ENCODE measurements around the gene ACOX3.
A peak's percentile ranks its signal among the peaks of the same experiment; 100 is the strongest.

Gene ACOX3

GRCh38 chr4:8338351-8338961 lies 102.1 kb downstream of the ACOX3 start:
- Mint-ChIP-seq H3K9me3 (peaks cover 23% of the 10 kb centered on the region), H3K4me3 (no peak overlapping the region), H3K27me3 (ENCODE audit: low read depth) (no peaks in the 10 kb centered on the region), H3K4me1 (peaks cover 39% of the 10 kb centered on the region), H3K27ac (no peak overlapping the region), H3K36me3 (ENCODE audit: low read depth) (no peaks in the 10 kb centered on the region)
- TF ChIP-seq, protein P1, sequence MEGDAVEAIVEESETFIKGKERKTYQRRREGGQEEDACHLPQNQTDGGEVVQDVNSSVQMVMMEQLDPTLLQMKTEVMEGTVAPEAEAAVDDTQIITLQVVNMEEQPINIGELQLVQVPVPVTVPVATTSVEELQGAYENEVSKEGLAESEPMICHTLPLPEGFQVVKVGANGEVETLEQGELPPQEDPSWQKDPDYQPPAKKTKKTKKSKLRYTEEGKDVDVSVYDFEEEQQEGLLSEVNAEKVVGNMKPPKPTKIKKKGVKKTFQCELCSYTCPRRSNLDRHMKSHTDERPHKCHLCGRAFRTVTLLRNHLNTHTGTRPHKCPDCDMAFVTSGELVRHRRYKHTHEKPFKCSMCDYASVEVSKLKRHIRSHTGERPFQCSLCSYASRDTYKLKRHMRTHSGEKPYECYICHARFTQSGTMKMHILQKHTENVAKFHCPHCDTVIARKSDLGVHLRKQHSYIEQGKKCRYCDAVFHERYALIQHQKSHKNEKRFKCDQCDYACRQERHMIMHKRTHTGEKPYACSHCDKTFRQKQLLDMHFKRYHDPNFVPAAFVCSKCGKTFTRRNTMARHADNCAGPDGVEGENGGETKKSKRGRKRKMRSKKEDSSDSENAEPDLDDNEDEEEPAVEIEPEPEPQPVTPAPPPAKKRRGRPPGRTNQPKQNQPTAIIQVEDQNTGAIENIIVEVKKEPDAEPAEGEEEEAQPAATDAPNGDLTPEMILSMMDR (IDR thresholded peaks at IDR 0.05; ENCODE audit: unreplicated experiment in 3 of 3) = no peak

DNA sequence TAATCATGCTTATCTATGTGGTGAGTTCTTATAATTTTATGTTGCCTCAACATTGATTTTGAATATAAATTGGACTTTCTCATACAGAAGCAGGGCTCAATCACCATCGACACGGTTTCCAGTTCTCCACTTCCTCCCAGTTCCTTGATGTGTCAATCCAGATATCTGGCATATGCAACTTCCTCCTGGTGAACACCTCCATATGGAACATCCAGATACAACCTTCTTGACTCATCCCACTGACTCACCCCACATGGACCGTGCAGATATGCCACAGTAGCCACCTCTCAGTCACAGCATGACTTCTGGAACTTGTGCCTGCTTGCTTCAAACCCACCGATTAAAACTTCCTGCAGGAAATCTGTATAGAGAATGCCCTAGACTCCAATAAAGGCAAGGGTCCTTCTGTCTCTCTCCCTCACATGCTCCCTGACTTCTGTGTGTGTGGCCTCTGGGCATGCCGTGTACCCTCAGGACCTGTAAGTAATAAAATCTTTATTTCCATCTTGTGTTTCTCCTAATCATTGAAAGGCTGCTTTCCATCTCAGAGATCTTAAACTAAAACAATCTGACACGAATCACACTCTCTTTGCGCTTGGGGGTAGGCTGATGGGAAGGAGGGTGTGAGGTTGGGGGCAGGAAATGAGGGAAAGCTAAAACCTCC lies 104.0 kb downstream of the ACOX3 start:
- Mint-ChIP-seq H3K9me3 (peaks cover 23% of the 10 kb centered on the region), H3K36me3 (ENCODE audit: low read depth) (no peaks in the 10 kb centered on the region), H3K4me3 (no peak overlapping the region), H3K4me1 (peaks cover 29% of the 10 kb centered on the region), H3K27me3 (ENCODE audit: low read depth) (peaks cover 4% of the 10 kb centered on the region), H3K27ac (no peak overlapping the region)
- TF ChIP-seq, protein P1 (IDR thresholded peaks at IDR 0.05; ENCODE audit: unreplicated experiment in 3 of 3) = no peak

- no peak overlapping the region for H3K27ac Mint-ChIP-seq
- TF ChIP-seq, protein P1 (IDR thresholded peaks at IDR 0.05; ENCODE audit: unreplicated experiment in 3 of 3) = no peak
- no peaks in the 10 kb centered on the region for H3K36me3 Mint-ChIP-seq (ENCODE audit: low read depth)
- peaks cover 27% of the 10 kb centered on the region for H3K4me1 Mint-ChIP-seq
- H3K4me3 Mint-ChIP-seq = no peak overlapping the region
- peaks cover 5% of the 10 kb centered on the region for H3K27me3 Mint-ChIP-seq (ENCODE audit: low read depth)
- peaks cover 23% of the 10 kb centered on the region for H3K9me3 Mint-ChIP-seq
These were observed 104.7 kb downstream of the ACOX3 start for GRCh38 chr4:8335848-8336247.

DNA sequence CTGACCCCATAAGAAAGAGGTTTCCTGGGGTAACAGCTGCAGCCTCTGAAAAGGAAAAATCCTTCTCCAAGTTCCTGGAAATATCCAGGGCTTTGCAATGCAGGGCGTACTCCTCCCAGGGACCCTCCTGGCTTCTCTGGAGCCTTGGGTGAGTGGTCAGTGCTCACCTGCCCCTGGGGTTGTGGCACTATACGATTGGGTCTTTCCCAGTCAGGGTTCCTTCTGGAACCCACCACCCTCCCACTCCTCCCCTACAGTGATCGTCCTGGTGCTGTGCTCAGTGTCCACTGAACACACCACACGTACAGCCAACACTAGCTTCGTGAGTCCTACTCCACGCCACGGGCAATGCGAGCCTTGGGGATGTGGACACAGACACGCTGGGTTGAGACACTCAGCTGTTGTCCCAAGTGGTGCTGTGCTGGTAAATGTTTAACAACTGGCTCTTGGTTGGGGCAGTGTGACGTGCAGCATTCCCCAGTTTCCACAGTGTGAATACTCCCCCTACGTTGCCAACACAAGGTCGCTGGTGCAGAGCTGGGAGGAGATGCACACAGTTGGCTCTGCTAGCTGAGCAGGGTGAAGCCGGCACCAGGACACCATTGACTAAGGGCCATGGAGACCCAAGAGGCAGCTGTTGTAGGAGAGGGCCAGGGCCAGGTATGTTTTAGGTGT lies 105.6 kb downstream of the ACOX3 start:
- TF ChIP-seq, protein P1 (IDR thresholded peaks at IDR 0.05; ENCODE audit: unreplicated experiment in 3 of 3) = no peak
- peaks cover 23% of the 10 kb centered on the region for H3K9me3 Mint-ChIP-seq
- H3K36me3 Mint-ChIP-seq (ENCODE audit: low read depth) = no peaks in the 10 kb centered on the region
- peaks cover 22% of the 10 kb centered on the region for H3K4me1 Mint-ChIP-seq
- no peak overlapping the region for H3K4me3 Mint-ChIP-seq
- peak overlapping the region; percentile 24 to 66 (median 25) for H3K27ac Mint-ChIP-seq
- peaks cover 5% of the 10 kb centered on the region for H3K27me3 Mint-ChIP-seq (ENCODE audit: low read depth)

- H3K27me3 Mint-ChIP-seq (ENCODE audit: low read depth) = peaks cover 5% of the 10 kb centered on the region
- H3K27ac Mint-ChIP-seq = no peak overlapping the region
- no peak overlapping the region for H3K4me3 Mint-ChIP-seq
- TF ChIP-seq, protein P1 (IDR thresholded peaks at IDR 0.05; ENCODE audit: unreplicated experiment in 3 of 3) = no peak
- H3K4me1 Mint-ChIP-seq = peaks cover 18% of the 10 kb centered on the region
- H3K36me3 Mint-ChIP-seq (ENCODE audit: low read depth) = no peaks in the 10 kb centered on the region
- peaks cover 21% of the 10 kb centered on the region for H3K9me3 Mint-ChIP-seq
These were observed 106.6 kb downstream of the ACOX3 start for GRCh38 chr4:8333726-8334460.
